IPS DF 4.7 (cell line): ENCODE measurements around the gene GPR50.

Experiments used
- DNase-seq: peaks from one replicate; pipeline ENCODE4 v3.0.0-alpha.2; 2013; ENCODE audit warnings: low spot score; ENCODE audit errors: extremely low read depth

Gene GPR50

GRCh38 chrX:151176231-151176750 lies at the start of gene GPR50:
Gene GPR50 (plus strand): TSS chrX:151176584. CDS start chrX:151176722, 138 bp downstream.
- DNase-seq, result no peak

GRCh38 chrX:151132531-151132930 lies 43.9 kb upstream of the GPR50 start:
- DNase-seq, result no peak

GRCh38 chrX:151151665-151152267 lies 24.6 kb upstream of the GPR50 start:
- no peak for DNase-seq

- DNase-seq, result no peak
Measured at GRCh38 chrX:151153086-151153485, 23.3 kb upstream of the GPR50 start.

GRCh38 chrX:151153667-151154066 lies 22.7 kb upstream of the GPR50 start:
- DNase-seq, result no peak

GRCh38 chrX:151155234-151155633 lies 21.1 kb upstream of the GPR50 start:
- no peak for DNase-seq

- no peak for DNase-seq
Measured at GRCh38 chrX:151161690-151162089, 14.7 kb upstream of the GPR50 start.

GRCh38 chrX:151167791-151168345 lies 8.5 kb upstream of the GPR50 start:
- DNase-seq, result no peak

GRCh38 chrX:151169783-151170182 lies 6.6 kb upstream of the GPR50 start:
- DNase-seq, result no peak

GRCh38 chrX:151174581-151175282 lies 1.7 kb upstream of the GPR50 start:
- DNase-seq, result no peak

- DNase-seq, result no peak
Measured at GRCh38 chrX:151175283-151176062, 911 bp upstream of the GPR50 start.

- DNase-seq, result no peak
Measured at GRCh38 chrX:151177141-151178027, 1.0 kb downstream of the GPR50 start.

GRCh38 chrX:151178746-151179145 lies 2.4 kb downstream of the GPR50 start:
- no peak for DNase-seq

- DNase-seq, result no peak
Measured at GRCh38 chrX:151180400-151180799, 4.0 kb downstream of the GPR50 start.

- no peak for DNase-seq
Measured at GRCh38 chrX:151181088-151181487, 4.7 kb downstream of the GPR50 start.

GRCh38 chrX:151183233-151183753 lies 6.9 kb downstream of the GPR50 start:
- no peak for DNase-seq

- no peak for DNase-seq
Measured at GRCh38 chrX:151183912-151184565, 7.7 kb downstream of the GPR50 start.

GRCh38 chrX:151184705-151185104 lies 8.3 kb downstream of the GPR50 start:
- DNase-seq, result no peak

GRCh38 chrX:151206871-151207270 lies 30.5 kb downstream of the GPR50 start:
- no peak for DNase-seq

- no peak for DNase-seq
Measured at GRCh38 chrX:151225843-151226242, 49.5 kb downstream of the GPR50 start.
